OCI-LY7 (cell line): ENCODE data around the gene SPIRE2. TPM values are rescaled to one million over a fixed set of nuclear protein-coding genes. Genes with fewer than 3 reads are reported as not detected.

Experiments used
- BruUV-seq: library from RNA; stranded (reverse); fragments of 400-500 nt; replicated peaks from 2 replicates; lab custom pipeline; 2021; lab: Mats Ljungman, UMichigan
- CTCF ChIA-PET: fragments of 300-600 bp; sonication (Branson Sonifier 250); formaldehyde crosslinking; loops from one replicate; lab custom pipeline; 2022; ENCODE audit warnings: antibody characterized with exemption; ENCODE audit not compliant: unreplicated experiment; lab: Charles Lee
- POLR2A ChIA-PET: fragments of 300-600 bp; sonication (Branson Sonifier 250); formaldehyde crosslinking; loops from one replicate; lab custom pipeline; 2022; ENCODE audit warnings: antibody characterized with exemption; lab: Charles Lee
- DNase-seq: peaks from one replicate; pipeline ENCODE4 v3.0.0-alpha.2; 2015; ENCODE audit warnings: low spot score
- H2AFZ ChIP-seq: fragments of 200-600 bp; sonication (generic), shearing (Covaris generic); 2 replicates; pipeline ENCODE4 v1.6.1; 2014; ENCODE audit warnings: mild to moderate bottlenecking, antibody characterized with exemption, low read length, moderate library complexity
- H3K27ac ChIP-seq: fragments of 200-600 bp; sonication (generic); 2 replicates; pipeline ENCODE4 v1.5.1; 2014; ENCODE audit warnings: mixed run types, low read depth, mild to moderate bottlenecking, moderate library complexity, low read length, inconsistent platforms; ENCODE audit not compliant: poor library complexity, severe bottlenecking
- H3K36me3 ChIP-seq: fragments of 200-600 bp; sonication (generic); 2 replicates; pipeline ENCODE4 v1.6.1; 2014; ENCODE audit warnings: mild to moderate bottlenecking, antibody characterized with exemption, low read length, moderate library complexity, mixed read lengths; ENCODE audit not compliant: insufficient read depth
- H3K4me1 ChIP-seq: fragments of 200-600 bp; sonication (generic); 2 replicates; pipeline ENCODE4 v1.5.1; 2014; ENCODE audit warnings: mild to moderate bottlenecking, low read length; ENCODE audit not compliant: insufficient read depth, poor library complexity, severe bottlenecking
- H3K4me2 ChIP-seq: fragments of 200-600 bp; sonication (generic); 2 replicates; pipeline ENCODE4 v1.6.1; 2014; ENCODE audit warnings: mild to moderate bottlenecking, low read length
- H3K4me3 ChIP-seq: fragments of 200-600 bp; sonication (generic); 2 replicates; pipeline ENCODE4 v1.5.1; 2014; ENCODE audit warnings: mild to moderate bottlenecking, low read depth, low read length; ENCODE audit not compliant: poor library complexity, severe bottlenecking
- H3K79me2 ChIP-seq: fragments of 200-600 bp; sonication (generic); 2 replicates; pipeline ENCODE4 v1.6.1; 2016; ENCODE audit warnings: low read depth, mild to moderate bottlenecking, low read length, moderate library complexity, mixed read lengths; ENCODE audit not compliant: insufficient read depth
- H3K9me2 ChIP-seq: fragments of 200-600 bp; sonication (generic); 2 replicates; pipeline ENCODE4 v1.6.1; 2016; ENCODE audit warnings: mild to moderate bottlenecking, low read length, mixed read lengths; ENCODE audit not compliant: insufficient read depth
- H3K9me3 ChIP-seq: fragments of 200-600 bp; sonication (generic); 2 replicates; pipeline ENCODE4 v1.6.1; 2014; ENCODE audit warnings: mild to moderate bottlenecking, mixed run types, low read length, mixed read lengths
- H4K20me1 ChIP-seq: fragments of 200-600 bp; sonication (generic); 2 replicates; pipeline ENCODE4 v1.6.1; 2014; ENCODE audit warnings: mild to moderate bottlenecking, antibody characterized with exemption, low read length, moderate library complexity, mixed read lengths; ENCODE audit not compliant: insufficient read depth
- CTCF ChIP-seq: fragments of 200-600 bp; sonication (generic); conservative IDR thresholded peaks from 2 replicates; pipeline ENCODE4 v1.5.1; 2014; ENCODE audit warnings: mild to moderate bottlenecking, antibody characterized with exemption, low read length, moderate library complexity, mixed read lengths
- EZH2phosphoT487 ChIP-seq: fragments of 200-600 bp; sonication (generic); IDR thresholded peaks from 2 replicates; pipeline ENCODE4 v1.6.1; 2018; ENCODE audit warnings: low read depth, borderline replicate concordance, mild to moderate bottlenecking, mixed run types, antibody characterized with exemption, low read length, moderate library complexity, mixed read lengths
- intact Hi-C: fragments of 100-400 bp; cut with micrococcal nuclease; formaldehyde crosslinking; loops from one replicate; pipeline ENCODE4 v1.10.0; 2022; ENCODE audit not compliant: unreplicated experiment
- total RNA-seq, 2 experiments: library from RNA; depleted of rRNA in 1 of 2; stranded (reverse); fragments of >200 nt in 1 of 2; shearing (Covaris generic) in 1 of 2; gene quantifications; 2 replicates each; pipeline ENCODE4 v1.2.3, GENCODE V29; 2014 to 2022

Gene SPIRE2
- total RNA-seq, 2 experiments from 2014 or later = 7.1 to 48.5 TPM

- Histone ChIP-seq H3K4me1 (peaks cover 26% of the 10 kb centered on the region), H3K4me2 (peak overlapping the region; percentile 39; the same call in 1 of the 2 replicates), H3K4me3 (no peak overlapping the region), H4K20me1 (no peaks in the 10 kb centered on the region), H3K9me2 (no peaks in the 10 kb centered on the region), H3K9me3 (no peaks in the 10 kb centered on the region), H3K36me3 (no peaks in the 10 kb centered on the region), H2AFZ (no peak overlapping the region), H3K79me2 (no peaks in the 10 kb centered on the region), H3K27ac (no peak overlapping the region)
- intact Hi-C loops = no loop called here
- ChIA-PET CTCF (interaction anchor here (0.6 kb wide), 1 partner anchor 18 kb away, joined by 3 read pairs; no protein-coding TSS in a partner anchor), POLR2A (no interaction called here)
- no TSS peak for BruUV-seq
- no peak for TF ChIP-seq EZH2phosphoT487
- no peak for TF ChIP-seq CTCF
- no peak for DNase-seq
These were observed 27.7 kb downstream of the SPIRE2 start for GRCh38 chr16:89855986-89856385.

DNA sequence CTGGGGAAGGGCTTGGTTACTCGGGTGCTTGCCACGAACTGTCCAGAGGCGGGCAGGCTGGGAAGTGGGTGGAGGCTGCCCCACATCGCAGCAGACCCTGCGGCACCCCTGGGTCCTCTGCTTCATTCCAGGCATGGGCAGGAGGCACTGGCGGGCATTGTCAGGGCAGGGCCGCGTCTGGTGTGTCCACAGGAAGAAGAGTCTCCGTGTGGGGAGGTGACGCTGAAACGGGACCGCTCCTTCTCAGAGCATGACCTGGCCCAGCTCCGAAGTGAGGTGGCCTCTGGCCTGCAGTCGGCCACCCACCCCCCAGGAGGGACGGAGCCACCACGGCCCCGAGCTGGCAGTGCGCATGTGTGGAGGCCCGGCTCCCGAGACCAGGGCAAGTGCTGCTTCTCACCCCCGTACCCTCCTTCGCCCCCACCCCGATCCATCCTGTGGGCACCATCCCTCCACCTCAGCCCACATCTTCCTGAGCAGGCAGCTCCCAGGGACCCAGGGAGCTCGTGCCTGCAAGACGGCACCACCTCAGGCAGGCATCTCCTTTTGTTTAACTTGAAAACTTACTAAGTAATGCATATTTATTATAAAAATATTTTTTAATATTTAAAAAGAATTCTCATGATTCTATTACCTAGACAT, 30.8 kb downstream of the SPIRE2 start:
- H4K20me1 ChIP-seq = no peaks in the 10 kb centered on the region
- POLR2A ChIA-PET = no interaction called here
- H3K4me2 ChIP-seq = no peak overlapping the region
- TF ChIP-seq CTCF = no peak
- TF ChIP-seq EZH2phosphoT487 = no peak
- no peak overlapping the region for H3K27ac ChIP-seq
- H3K36me3 ChIP-seq = no peaks in the 10 kb centered on the region
- no peaks in the 10 kb centered on the region for H3K9me3 ChIP-seq
- DNase-seq = no peak
- no TSS peak for BruUV-seq
- H3K79me2 ChIP-seq = no peaks in the 10 kb centered on the region
- H2AFZ ChIP-seq = no peak overlapping the region
- H3K4me3 ChIP-seq = no peak overlapping the region
- CTCF ChIA-PET = interaction anchor here (1.1 kb wide), 1 partner anchor 147 kb away, joined by 3 read pairs; no protein-coding TSS in a partner anchor
- intact Hi-C loops = no loop called here
- H3K4me1 ChIP-seq = peaks cover 43% of the 10 kb centered on the region
- no peaks in the 10 kb centered on the region for H3K9me2 ChIP-seq

DNA sequence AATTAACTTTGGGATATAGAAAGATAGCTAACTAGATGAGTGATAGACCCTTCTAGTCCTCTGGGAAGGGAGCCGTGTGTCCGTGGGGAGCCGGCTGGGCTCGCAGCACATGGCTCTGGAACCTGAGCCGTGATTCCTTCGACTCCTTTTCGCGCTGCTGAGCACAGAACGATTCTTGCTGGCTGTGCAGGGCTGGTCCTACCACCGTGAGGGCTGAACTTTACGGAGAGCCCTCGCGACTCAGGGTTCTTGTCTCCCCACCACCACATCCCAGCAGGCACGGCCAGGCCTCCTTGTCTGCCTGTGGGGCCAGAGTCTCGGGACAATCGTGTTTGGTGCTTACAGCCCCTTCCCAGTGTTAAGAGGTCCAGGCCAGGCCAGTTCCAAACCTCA, 31.3 kb downstream of the SPIRE2 start:
- H3K79me2 ChIP-seq = no peaks in the 10 kb centered on the region
- TF ChIP-seq CTCF = no peak
- no peak for TF ChIP-seq EZH2phosphoT487
- peaks cover 48% of the 10 kb centered on the region for H3K4me1 ChIP-seq
- ChIA-PET POLR2A (interaction anchor here (1.0 kb wide), 1 partner anchor 70 kb away, joined by 3 read pairs; no protein-coding TSS in a partner anchor), CTCF (interaction anchor here (1.1 kb wide), 1 partner anchor 147 kb away, joined by 3 read pairs; no protein-coding TSS in a partner anchor)
- no peaks in the 10 kb centered on the region for H3K9me3 ChIP-seq
- H3K36me3 ChIP-seq = no peaks in the 10 kb centered on the region
- H3K4me2 ChIP-seq = no peak overlapping the region
- intact Hi-C loops = loop anchor here (1.0 to 5.0 kb wide), 5 partner anchors 21 to 153 kb away; no protein-coding TSS in a partner anchor
- BruUV-seq = no TSS peak
- H2AFZ ChIP-seq = no peak overlapping the region
- H3K27ac ChIP-seq = no peak overlapping the region
- DNase-seq = no peak
- no peaks in the 10 kb centered on the region for H4K20me1 ChIP-seq
- H3K9me2 ChIP-seq = no peaks in the 10 kb centered on the region
- no peak overlapping the region for H3K4me3 ChIP-seq
